ENCODE data around the gene MEGF9.
"Not testable (repeated sequence)": the region's sequence is repeated elsewhere in the genome, so short reads cannot be mapped to it uniquely, and the experiment has no call there.

Gene MEGF9

DNA sequence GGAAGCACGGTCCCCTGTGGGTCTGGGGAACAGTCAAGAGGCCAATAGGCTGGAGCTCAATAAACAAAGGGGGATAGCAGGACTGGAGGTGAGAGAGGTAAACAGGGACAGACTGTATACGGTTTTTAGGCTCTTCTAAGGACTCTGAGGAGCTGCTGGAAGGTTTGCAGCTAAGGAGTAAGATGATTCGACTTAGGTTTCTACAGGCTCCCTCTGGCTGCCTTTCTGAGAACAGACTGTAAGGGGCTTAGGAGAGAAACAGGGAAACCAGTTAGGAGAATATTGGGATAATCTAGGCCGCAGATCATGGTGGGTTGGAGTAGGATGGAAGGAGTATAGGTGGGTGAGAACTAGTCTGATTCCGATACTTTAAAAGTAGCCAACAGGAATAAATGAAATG lies 144.7 kb downstream of the MEGF9 start:
- DNase-seq: no peak

DNA sequence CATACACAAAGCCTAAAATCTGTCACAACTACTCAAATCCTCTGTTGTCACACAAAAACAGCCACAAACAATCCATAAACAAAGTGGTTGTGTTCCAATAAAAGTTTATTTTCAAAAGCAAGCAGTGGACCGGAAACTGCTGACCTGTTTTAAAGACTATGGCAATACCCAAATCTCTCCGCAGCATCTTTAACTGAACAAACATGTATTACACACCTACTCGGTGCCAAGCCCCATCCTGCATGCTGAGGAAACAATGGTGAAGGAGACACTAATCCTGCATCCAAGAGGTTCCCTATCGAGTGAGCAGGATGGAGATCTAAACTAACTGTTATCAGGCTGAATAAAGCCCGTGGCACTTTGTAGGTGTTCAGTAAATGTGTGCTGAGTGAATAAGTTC lies 145.5 kb downstream of the MEGF9 start:
- no peak for DNase-seq

GRCh38 chr9:120567874-120568273 lies 146.4 kb downstream of the MEGF9 start:
- DNase-seq: no peak

DNA sequence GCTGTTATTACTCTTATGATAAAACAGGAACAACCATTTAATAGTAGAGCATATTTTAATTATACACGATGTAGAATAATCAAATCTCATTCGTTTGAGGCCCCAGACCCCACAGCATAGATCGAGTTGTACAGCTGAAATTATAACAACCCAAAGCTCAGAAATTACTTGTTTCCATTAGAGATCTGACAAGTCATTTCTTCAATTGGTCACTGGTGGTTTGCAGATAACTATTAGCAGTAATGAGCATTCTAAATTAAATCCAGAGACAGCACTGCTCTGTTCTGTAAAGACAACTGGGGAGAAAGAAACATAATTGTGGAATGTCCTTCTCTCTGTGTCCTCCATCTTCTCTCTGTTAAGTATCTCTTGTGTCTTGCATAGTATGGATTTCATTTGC lies 147.2 kb downstream of the MEGF9 start:
- no peak for DNase-seq

GRCh38 chr9:120564589-120564988 lies 149.7 kb downstream of the MEGF9 start:
- no peak for DNase-seq

DNA sequence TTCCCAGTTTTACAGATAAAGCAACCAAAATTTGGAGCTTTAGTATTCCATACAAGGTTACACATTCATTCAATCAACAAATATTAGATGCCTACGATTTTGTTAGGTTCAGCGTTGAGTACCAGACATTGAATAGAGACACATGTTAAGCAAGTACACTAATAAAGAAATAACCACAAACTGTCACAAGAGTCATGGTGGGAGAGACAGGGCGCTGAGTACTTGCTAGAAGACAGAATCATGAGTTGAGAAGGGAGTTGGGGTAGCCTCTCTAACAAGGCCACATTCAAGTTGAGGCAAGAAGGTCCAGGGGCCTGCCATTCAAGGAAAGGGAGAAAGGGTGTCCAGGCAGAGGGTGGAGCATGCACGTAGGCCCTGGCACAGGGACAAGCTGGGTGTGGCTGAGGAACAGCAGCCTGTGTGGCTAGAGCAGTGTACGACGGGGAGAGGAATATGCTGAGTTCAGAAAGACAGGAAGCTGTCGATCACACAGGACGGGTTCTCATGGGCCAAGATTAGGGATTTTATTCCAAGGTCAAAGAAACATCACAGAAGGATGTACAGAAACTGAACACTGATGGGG lies 151.3 kb downstream of the MEGF9 start:
- no peak for DNase-seq

- DNase-seq: no peak
These were observed 152.6 kb downstream of the MEGF9 start for GRCh38 chr9:120561709-120562108.

DNA sequence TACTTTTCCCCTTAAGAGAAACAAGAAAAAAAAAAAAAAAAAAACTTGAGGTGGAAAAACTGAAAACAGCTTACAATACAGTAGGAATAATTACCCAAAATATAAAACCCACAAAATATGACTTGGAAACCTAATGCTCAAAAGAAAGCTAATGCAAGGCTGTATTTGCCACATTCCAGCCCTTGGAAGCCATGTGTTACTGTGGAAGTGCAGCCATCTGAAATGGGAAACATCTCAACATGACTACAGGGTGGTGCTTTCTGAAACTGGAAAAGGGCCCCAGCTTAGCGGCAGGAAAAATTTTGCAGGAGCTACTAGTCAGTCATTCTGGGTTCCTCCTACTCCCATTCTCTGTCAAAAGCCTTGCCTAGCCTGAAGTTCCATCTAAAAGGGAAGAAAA lies 154.7 kb downstream of the MEGF9 start:
- no peak for DNase-seq

DNA sequence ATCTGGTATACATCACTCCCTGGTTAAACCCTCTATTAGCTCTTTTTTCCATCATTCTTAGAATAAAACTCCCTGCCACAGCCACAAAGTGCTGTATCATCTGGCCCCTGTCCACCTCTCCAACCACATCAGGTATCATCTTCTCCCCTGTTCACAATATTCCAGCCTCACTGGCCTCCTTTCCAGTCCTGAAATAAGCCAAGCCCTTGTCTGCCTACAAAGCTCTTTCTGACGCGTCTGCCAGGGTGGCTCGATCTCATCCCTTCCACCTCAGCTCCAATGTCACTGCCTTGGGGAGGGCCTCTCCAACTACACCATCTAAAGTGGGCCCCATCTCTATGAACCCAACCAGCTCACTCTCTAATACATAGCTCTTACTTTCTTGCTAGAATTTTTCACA lies 155.8 kb downstream of the MEGF9 start:
- DNase-seq: no peak

- DNase-seq: no peak
These were observed 157.1 kb downstream of the MEGF9 start for GRCh38 chr9:120557205-120557604.

- DNase-seq: no peak
These were observed 157.5 kb downstream of the MEGF9 start for GRCh38 chr9:120556775-120557174.

- DNase-seq: no peak
These were observed 158.4 kb downstream of the MEGF9 start for GRCh38 chr9:120555839-120556238.

GRCh38 chr9:120552210-120552704 lies 162.0 kb downstream of the MEGF9 start:
- not testable (repeated sequence) for DNase-seq

Data from activated CD4-positive, alpha-beta T cell treated with anti-CD3 and anti-CD28 coated beads, Interleukin-10, Interleukin-2, amounts not matched to agents 100 ng/mL and 50 ng/mL, durations not matched to agents 16 hours and 8 hours (primary cell).